Esophagus muscularis mucosa (tissue), 3 donors: Measurements from ENCODE around the gene WDR13.

Experiments used
- EP300 ChIP-seq: sonication (generic); formaldehyde crosslinking; IDR thresholded peaks from one replicate; pipeline ENCODE4 v1.6.1; 2017; ENCODE audit warnings: antibody characterized with exemption
- POLR2AphosphoS5 ChIP-seq, 2 donors: sonication (generic); formaldehyde crosslinking; IDR thresholded peaks; one replicate each; pipeline ENCODE4 v1.6.1; 2017; ENCODE audit warnings: antibody characterized with exemption in 2 of 2

GRCh38 chrX:48613502-48614160 lies 16.3 kb downstream of the WDR13 start:
- TF ChIP-seq POLR2AphosphoS5 (IDR thresholded peaks at IDR 0.05) (no peak), EP300 (no peak)
